Common myeloid progenitor, CD34-positive (primary cell): ENCODE results near the gene SLC27A1.

Experiments
- CTCF ChIA-PET: fragments of 350-600 bp; sonication (Branson Sonifier 250); formaldehyde crosslinking; loops from one replicate; lab custom pipeline; 2021; ENCODE audit warnings: antibody characterized with exemption; lab: Charles Lee
- POLR2A ChIA-PET: fragments of 350-600 bp; sonication (Branson Sonifier 250); formaldehyde crosslinking; loops from one replicate; lab custom pipeline; 2021; ENCODE audit warnings: antibody characterized with exemption; lab: Charles Lee
- DNase-seq, 3 donors: peaks; one replicate each; pipeline versions ENCODE4 v3.0.0 to v3.0.0-alpha.2; 2013
- H3K27ac ChIP-seq, 2 experiments: 1 replicate in 1 of 2; 2 replicates in 1 of 2; pipeline ENCODE4 v1.7.0; 2013; ENCODE audit warnings: inconsistent platforms in 2 of 2, low read length in 2 of 2, mild to moderate bottlenecking in 2 of 2, low read depth in 1 of 2, moderate library complexity in 1 of 2; ENCODE audit not compliant: severe bottlenecking in 2 of 2, insufficient read depth in 1 of 2, poor library complexity in 1 of 2
- H3K27me3 ChIP-seq, 5 experiments: replicated peaks in 2 of 5; 1 replicate in 3 of 5; 2 replicates in 2 of 5; pipeline versions ENCODE4 v1.6.1 to v1.7.0; 2013; ENCODE audit warnings: low read length in 4 of 5, mild to moderate bottlenecking in 2 of 5, moderate library complexity in 2 of 5, inconsistent platforms in 1 of 5; ENCODE audit not compliant: insufficient read depth in 5 of 5, control insufficient read depth in 4 of 5
- H3K36me3 ChIP-seq, 4 experiments: 1 replicate in 2 of 4; 2 replicates in 2 of 4; pipeline versions ENCODE4 v1.6.1 to v1.7.0; 2013; ENCODE audit warnings: low read length in 3 of 4, control low read depth in 1 of 4, mild to moderate bottlenecking in 1 of 4; ENCODE audit not compliant: control insufficient read depth in 4 of 4, insufficient read depth in 4 of 4
- H3K4me1 ChIP-seq, 4 experiments: 1 replicate in 3 of 4; 2 replicates in 1 of 4; pipeline versions ENCODE4 v1.6.1 to v1.7.1; 2013; ENCODE audit warnings: low read length in 3 of 4, mild to moderate bottlenecking in 3 of 4, control low read depth in 1 of 4, inconsistent platforms in 1 of 4, moderate library complexity in 1 of 4; ENCODE audit not compliant: control insufficient read depth in 4 of 4, insufficient read depth in 4 of 4; ENCODE audit errors: control extremely low read depth in 1 of 4
- H3K4me3 ChIP-seq, 7 experiments: 1 replicate in 4 of 7; 2 replicates in 3 of 7; pipeline versions ENCODE4 v1.5.1 to v1.7.0; 2013; ENCODE audit warnings: mild to moderate bottlenecking in 7 of 7, low read length in 6 of 7, moderate library complexity in 6 of 7, inconsistent platforms in 2 of 7, low read depth in 2 of 7, control low read depth in 1 of 7; ENCODE audit not compliant: insufficient read depth in 4 of 7, control insufficient read depth in 1 of 7; ENCODE audit errors: extremely low read depth in 1 of 7
- H3K9me3 ChIP-seq, 5 experiments: 1 replicate in 4 of 5; 2 replicates in 1 of 5; pipeline versions ENCODE4 v1.6.1 to v1.7.1; 2013; ENCODE audit warnings: low read length in 4 of 5, mild to moderate bottlenecking in 2 of 5, inconsistent platforms in 1 of 5, low read depth in 1 of 5, moderate library complexity in 1 of 5; ENCODE audit not compliant: control insufficient read depth in 4 of 5, insufficient read depth in 2 of 5; ENCODE audit errors: control extremely low read depth in 1 of 5
- WGBS: methylation state at CpG from one replicate; pipeline ENCODE4 v1.1.5; 2013; ENCODE audit not compliant: insufficient coverage; 5-methylcytosine and 5-hydroxymethylcytosine counted together

Gene SLC27A1

GRCh38 chr19:17448131-17448967 is 22.0 kb upstream of the SLC27A1 start, which contains the start of gene TMEM221:
TMEM221 (minus strand) TSS chr19:17448668; CDS start chr19:17448462, 206 bp downstream.
- peaks cover 0 to 33% (median 18%) of the 10 kb centered on the region in 4 experiments for H3K4me1 ChIP-seq
- ChIA-PET POLR2A (interaction anchor here (0.6 kb wide), 1 partner anchor 15 kb away, joined by 3 read pairs; no protein-coding TSS in a partner anchor), CTCF (interaction anchor here (0.7 to 2.0 kb wide), 9 partner anchors 11 to 112 kb away, joined by 3 to 8 read pairs (median 4); partner anchors contain the start of genes MVB12A and NXNL1)
- peak; percentile 62 to 76 (median 75) for DNase-seq
- H3K9me3 ChIP-seq: peaks cover 0 to 2% (median 0%) of the 10 kb centered on the region in 5 experiments
- H3K27me3 ChIP-seq: peaks cover 0 to 3% (median 0%) of the 10 kb centered on the region in 5 experiments
- H3K27ac ChIP-seq: no peak within 1 kb of the TSS
- peak within 1 kb of the TSS; percentile 11 to 71 (median 48) for H3K4me3 ChIP-seq
- 1% methylated on average over 70 of the region's 81 CpGs for WGBS
- H3K36me3 ChIP-seq: no peaks in the 10 kb centered on the region

- ChIA-PET POLR2A (no interaction called here), CTCF (interaction anchor here (1.1 to 1.6 kb wide), 2 partner anchors 19 to 49 kb away, joined by 4 to 6 read pairs; no protein-coding TSS in a partner anchor)
- Histone ChIP-seq H3K36me3 (no peaks in the 10 kb centered on the region), H3K27ac (no peak overlapping the region), H3K27me3 (peaks cover 0 to 20% (median 7%) of the 10 kb centered on the region in 5 experiments), H3K9me3 (peaks cover 0 to 2% (median 0%) of the 10 kb centered on the region in 5 experiments), H3K4me1 (peaks cover 0 to 33% (median 19%) of the 10 kb centered on the region in 4 experiments), H3K4me3 (no peak overlapping the region)
- DNase-seq: peak; percentile 29 to 76 (median 62)
- 43% methylated on average over 2 of the region's 8 CpGs for WGBS
Measured at GRCh38 chr19:17450264-17451075, 19.9 kb upstream of the SLC27A1 start.

DNA sequence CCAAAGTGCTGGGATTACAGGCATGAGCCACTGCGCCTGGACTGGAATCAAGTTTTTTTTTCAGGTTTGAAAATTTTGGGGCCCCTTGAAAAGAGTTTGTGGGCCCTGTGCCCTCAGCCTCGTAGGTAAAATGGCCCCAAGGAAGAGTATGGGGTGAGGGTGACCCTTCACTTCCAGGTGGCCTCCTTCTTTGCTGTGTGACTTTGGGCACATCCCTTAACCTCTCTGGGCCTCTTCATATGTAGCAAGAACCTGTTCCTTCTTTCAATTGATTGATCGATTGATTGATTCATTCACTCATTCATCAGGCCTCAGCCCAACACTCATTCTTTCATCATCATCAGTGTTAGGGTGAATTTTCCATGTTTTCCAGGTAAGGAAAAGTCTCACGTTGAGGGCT is 18.5 kb upstream of the SLC27A1 start:
- no peak for DNase-seq
- peaks cover 0 to 2% (median 0%) of the 10 kb centered on the region in 5 experiments for H3K9me3 ChIP-seq
- H3K4me1 ChIP-seq: peaks cover 0 to 33% (median 23%) of the 10 kb centered on the region in 4 experiments
- H3K27ac ChIP-seq: no peak overlapping the region
- H3K4me3 ChIP-seq: no peak overlapping the region
- peaks cover 0 to 33% (median 14%) of the 10 kb centered on the region in 5 experiments for H3K27me3 ChIP-seq
- 97% methylated on average over 3 of the region's 4 CpGs for WGBS
- POLR2A ChIA-PET: no interaction called here
- CTCF ChIA-PET: interaction anchor here (0.7 to 1.1 kb wide), 2 partner anchors 11 to 48 kb away, joined by 3 to 4 read pairs; no protein-coding TSS in a partner anchor
- H3K36me3 ChIP-seq: no peaks in the 10 kb centered on the region

- Histone ChIP-seq H3K9me3 (peaks cover 0 to 2% (median 0%) of the 10 kb centered on the region in 5 experiments), H3K36me3 (no peaks in the 10 kb centered on the region), H3K4me1 (peaks cover 0 to 21% (median 12%) of the 10 kb centered on the region in 4 experiments), H3K4me3 (no peak overlapping the region), H3K27me3 (peaks cover 0 to 39% (median 19%) of the 10 kb centered on the region in 5 experiments), H3K27ac (no peak overlapping the region)
- ChIA-PET POLR2A (interaction anchor here (0.6 kb wide), 1 partner anchor 9 kb away, joined by 4 read pairs; no protein-coding TSS in a partner anchor), CTCF (interaction anchor here (0.6 to 1.3 kb wide), 5 partner anchors 10 to 49 kb away, joined by 3 to 8 read pairs (median 4); partner anchors contain the start of gene BST2)
- no peak for DNase-seq
- WGBS: 33% methylated on average over 9 of the region's 13 CpGs
Measured at GRCh38 chr19:17454576-17455071, 15.7 kb upstream of the SLC27A1 start.

DNA sequence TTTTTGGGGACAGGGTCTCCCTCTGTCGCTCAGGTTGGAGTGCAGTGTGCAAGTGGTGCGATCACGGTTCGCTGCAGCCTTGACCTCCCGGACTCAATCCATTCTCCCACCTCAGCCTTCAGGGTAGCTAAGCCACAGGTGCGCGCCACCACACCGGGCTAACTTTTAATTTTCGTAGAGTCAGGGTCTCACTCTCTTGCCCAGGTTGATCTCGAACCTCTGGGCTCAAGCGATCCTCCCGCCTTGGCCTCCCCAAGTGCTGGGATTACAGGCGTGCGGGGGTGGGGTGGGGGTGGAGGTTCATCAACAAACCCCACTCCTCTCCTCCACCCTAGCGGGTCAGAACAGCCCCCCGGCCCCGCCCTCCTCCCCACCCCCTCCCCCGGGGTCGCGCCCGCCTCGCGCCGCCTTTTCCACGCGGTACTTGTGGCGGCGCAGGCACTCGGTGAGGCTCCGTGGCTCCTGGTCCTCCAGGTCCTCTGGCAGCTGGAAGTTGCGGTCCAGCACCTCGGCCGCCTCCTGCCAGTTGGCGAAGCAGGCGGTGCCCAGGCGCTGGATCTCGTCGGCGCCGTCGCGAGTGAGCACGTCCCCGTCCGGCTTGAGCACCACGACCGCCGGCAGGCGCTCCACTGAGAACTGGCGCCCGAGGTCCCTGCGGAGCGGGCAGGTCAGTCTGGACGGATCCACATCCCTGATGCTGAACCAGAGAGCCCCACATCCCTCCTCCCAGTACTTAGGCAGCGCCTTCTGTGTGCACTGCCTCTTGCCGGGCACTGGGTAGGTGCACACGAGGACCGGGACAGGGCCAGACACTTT is 14.8 kb upstream of the SLC27A1 start:
- Histone ChIP-seq H3K9me3 (peaks cover 0 to 2% (median 0%) of the 10 kb centered on the region in 5 experiments), H3K27ac (no peak overlapping the region), H3K4me3 (no peak overlapping the region), H3K36me3 (no peaks in the 10 kb centered on the region), H3K4me1 (peaks cover 0 to 12% (median 8%) of the 10 kb centered on the region in 4 experiments), H3K27me3 (peaks cover 0 to 39% (median 19%) of the 10 kb centered on the region in 5 experiments)
- CTCF ChIA-PET: interaction anchor here (1.0 to 1.5 kb wide), 4 partner anchors 10 to 34 kb away, joined by 3 to 8 read pairs (median 4); no protein-coding TSS in a partner anchor
- DNase-seq: peak in 2 of 3 donors; percentile 19 to 43
- POLR2A ChIA-PET: no interaction called here
- WGBS: 11% methylated on average over 43 of the region's 58 CpGs

DNA sequence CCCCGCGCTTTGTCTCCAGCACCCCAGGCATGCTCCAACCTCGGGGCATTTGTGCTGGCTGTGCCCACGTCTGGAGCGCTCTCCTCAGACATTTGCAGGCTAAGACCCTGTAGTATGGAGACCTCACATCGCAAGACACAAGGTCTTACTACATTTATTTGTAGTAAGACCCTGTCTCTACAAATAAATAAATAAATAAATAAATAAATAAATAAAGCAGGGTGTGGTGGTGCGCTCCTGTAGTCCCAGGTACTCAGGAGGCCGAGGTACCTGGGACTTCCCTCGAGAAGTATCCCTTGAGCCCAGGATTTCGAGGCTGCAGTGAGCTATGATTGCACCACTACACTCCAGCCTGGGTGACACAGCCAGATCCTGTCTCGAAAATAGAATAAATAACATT is 14.2 kb upstream of the SLC27A1 start:
- ChIA-PET CTCF (interaction anchor here (1.0 to 1.5 kb wide), 2 partner anchors 10 to 34 kb away, joined by 3 to 5 read pairs; no protein-coding TSS in a partner anchor), POLR2A (no interaction called here)
- H3K9me3 ChIP-seq: peaks cover 0 to 2% (median 0%) of the 10 kb centered on the region in 5 experiments
- H3K4me1 ChIP-seq: peaks cover 0 to 6% (median 5%) of the 10 kb centered on the region in 4 experiments
- H3K27ac ChIP-seq: no peak overlapping the region
- no peaks in the 10 kb centered on the region for H3K36me3 ChIP-seq
- peaks cover 0 to 39% (median 19%) of the 10 kb centered on the region in 5 experiments for H3K27me3 ChIP-seq
- no peak overlapping the region for H3K4me3 ChIP-seq
- WGBS: 66% methylated on average over 6 of the region's 11 CpGs
- no peak for DNase-seq
